ENCODE results near the gene LPAR2.

LPAR2 gene

GRCh38 chr19:19626516-19627472, 1.2 kb downstream of the LPAR2 start:
- Histone ChIP-seq H3K9ac (ENCODE audit: low read length) (peak overlapping the region; percentile 83), H3F3A (ENCODE audit: insufficient read depth) (peaks cover 11% of the 10 kb centered on the region; the same call in 1 of the 2 replicates), H3K9me3 (ENCODE audit: insufficient read depth, low read length) (no peaks in the 10 kb centered on the region), H3K27ac (ENCODE audit: low read depth, low read length) (peak overlapping the region; percentile 66), H3K36me3 (ENCODE audit: low read length) (no peaks in the 10 kb centered on the region), H3K27me3 (ENCODE audit: low read length) (no peaks in the 10 kb centered on the region), H3K4me2 (ENCODE audit: low read depth, low read length, poor library complexity, severe bottlenecking) (peak overlapping the region; percentile 71), H3K9me2 (replicated peaks; ENCODE audit: insufficient read depth, low read length) (no peaks in the 10 kb centered on the region), H2AFZ (ENCODE audit: low read depth, low read length, severe bottlenecking) (no peak overlapping the region), H3K79me2 (ENCODE audit: insufficient read depth, low read length) (no peaks in the 10 kb centered on the region), H4K20me1 (ENCODE audit: low read depth, low read length) (no peaks in the 10 kb centered on the region), H3K4me3 (ENCODE audit: insufficient read depth, low read length, poor library complexity, severe bottlenecking) (peak overlapping the region; percentile 66)
- TF ChIP-seq EZH2phosphoT487 (conservative IDR thresholded peaks at IDR 0.05; ENCODE audit: low read length), result no peak
- TF ChIP-seq CTCF (IDR thresholded peaks at IDR 0.05; ENCODE audit: insufficient read depth, low read length, poor library complexity, severe bottlenecking), result no peak

DNA sequence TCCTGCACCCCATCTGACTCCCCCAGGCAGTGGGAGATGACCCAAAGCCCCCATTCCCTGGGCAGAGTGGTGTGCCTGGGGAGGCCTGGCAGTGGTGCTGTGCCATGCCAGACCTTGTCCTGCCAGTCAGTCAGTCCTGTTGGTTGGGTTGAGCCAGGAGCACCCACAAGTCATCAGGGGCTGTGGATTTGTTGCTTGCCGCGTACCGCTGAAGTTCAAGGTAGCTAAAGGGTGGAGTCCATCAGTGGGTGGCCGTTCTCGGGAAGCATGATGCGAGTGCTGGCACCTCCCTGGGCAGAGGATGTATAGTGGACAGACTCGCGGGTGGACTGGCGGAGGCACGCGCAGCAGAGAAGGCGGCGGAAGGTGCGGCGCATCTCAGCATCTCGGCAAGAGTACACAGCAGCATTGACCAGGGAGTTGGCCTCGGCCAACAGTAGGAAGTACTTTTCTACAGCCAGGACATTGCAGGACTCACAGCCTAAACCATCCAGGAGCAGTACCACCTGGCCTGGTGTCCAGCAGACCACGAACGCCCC, 3.9 kb downstream of the LPAR2 start:
- Histone ChIP-seq H3K27ac (ENCODE audit: low read depth, low read length) (no peak overlapping the region), H2AFZ (ENCODE audit: low read depth, low read length, severe bottlenecking) (no peak overlapping the region), H3K9me2 (replicated peaks; ENCODE audit: insufficient read depth, low read length) (no peaks in the 10 kb centered on the region), H3K9ac (ENCODE audit: low read length) (no peak overlapping the region), H3K4me3 (ENCODE audit: insufficient read depth, low read length, poor library complexity, severe bottlenecking) (no peak overlapping the region), H3K9me3 (ENCODE audit: insufficient read depth, low read length) (no peaks in the 10 kb centered on the region), H3F3A (ENCODE audit: insufficient read depth) (peaks cover 7% of the 10 kb centered on the region; the same call in 1 of the 2 replicates), H4K20me1 (ENCODE audit: low read depth, low read length) (no peaks in the 10 kb centered on the region), H3K36me3 (ENCODE audit: low read length) (no peaks in the 10 kb centered on the region), H3K4me2 (ENCODE audit: low read depth, low read length, poor library complexity, severe bottlenecking) (no peak overlapping the region), H3K27me3 (ENCODE audit: low read length) (no peaks in the 10 kb centered on the region), H3K79me2 (ENCODE audit: insufficient read depth, low read length) (no peaks in the 10 kb centered on the region)
- no peak for TF ChIP-seq EZH2phosphoT487 (conservative IDR thresholded peaks at IDR 0.05; ENCODE audit: low read length)
- no peak for TF ChIP-seq CTCF (IDR thresholded peaks at IDR 0.05; ENCODE audit: insufficient read depth, low read length, poor library complexity, severe bottlenecking)

GRCh38 chr19:19623383-19623782, 4.6 kb downstream of the LPAR2 start:
- no peak overlapping the region for H3K4me2 ChIP-seq (ENCODE audit: low read depth, low read length, poor library complexity, severe bottlenecking)
- H3K9me2 ChIP-seq (replicated peaks; ENCODE audit: insufficient read depth, low read length), result no peaks in the 10 kb centered on the region
- H3F3A ChIP-seq (ENCODE audit: insufficient read depth), result peaks cover under 1% of the 10 kb centered on the region; the same call in 1 of the 2 replicates
- no peak for TF ChIP-seq EZH2phosphoT487 (conservative IDR thresholded peaks at IDR 0.05; ENCODE audit: low read length)
- TF ChIP-seq CTCF (IDR thresholded peaks at IDR 0.05; ENCODE audit: insufficient read depth, low read length, poor library complexity, severe bottlenecking), result no peak
- no peak overlapping the region for H3K4me3 ChIP-seq (ENCODE audit: insufficient read depth, low read length, poor library complexity, severe bottlenecking)
- H3K9ac ChIP-seq (ENCODE audit: low read length), result no peak overlapping the region
- H3K9me3 ChIP-seq (ENCODE audit: insufficient read depth, low read length), result no peaks in the 10 kb centered on the region
- no peaks in the 10 kb centered on the region for H3K79me2 ChIP-seq (ENCODE audit: insufficient read depth, low read length)
- H2AFZ ChIP-seq (ENCODE audit: low read depth, low read length, severe bottlenecking), result no peak overlapping the region
- no peaks in the 10 kb centered on the region for H3K27me3 ChIP-seq (ENCODE audit: low read length)
- no peaks in the 10 kb centered on the region for H4K20me1 ChIP-seq (ENCODE audit: low read depth, low read length)
- H3K36me3 ChIP-seq (ENCODE audit: low read length), result no peaks in the 10 kb centered on the region
- no peak overlapping the region for H3K27ac ChIP-seq (ENCODE audit: low read depth, low read length)
